ENCODE measurements around the gene NPL.

The NPL gene

DNA sequence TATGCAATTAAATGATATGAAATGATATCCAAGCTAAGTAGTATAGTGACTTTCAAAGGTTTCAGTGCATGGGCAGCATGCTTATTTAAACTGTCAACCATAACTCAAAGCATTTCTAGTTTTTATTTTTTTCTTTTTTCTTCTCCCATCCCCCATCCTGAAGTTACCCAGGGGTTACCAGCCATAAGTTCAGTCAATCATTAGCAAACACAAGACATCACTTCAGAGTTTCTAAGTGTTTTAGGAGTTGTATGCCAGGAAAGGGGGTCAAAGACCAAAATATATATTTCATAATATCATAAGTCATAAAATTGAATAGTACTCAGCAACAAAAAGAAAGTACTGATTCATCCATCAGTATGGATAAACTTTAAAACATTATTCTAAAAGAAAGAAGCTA, 78.3 kb downstream of the NPL start:
- DNase-seq (ENCODE audit: low read depth), result no peak

DNA sequence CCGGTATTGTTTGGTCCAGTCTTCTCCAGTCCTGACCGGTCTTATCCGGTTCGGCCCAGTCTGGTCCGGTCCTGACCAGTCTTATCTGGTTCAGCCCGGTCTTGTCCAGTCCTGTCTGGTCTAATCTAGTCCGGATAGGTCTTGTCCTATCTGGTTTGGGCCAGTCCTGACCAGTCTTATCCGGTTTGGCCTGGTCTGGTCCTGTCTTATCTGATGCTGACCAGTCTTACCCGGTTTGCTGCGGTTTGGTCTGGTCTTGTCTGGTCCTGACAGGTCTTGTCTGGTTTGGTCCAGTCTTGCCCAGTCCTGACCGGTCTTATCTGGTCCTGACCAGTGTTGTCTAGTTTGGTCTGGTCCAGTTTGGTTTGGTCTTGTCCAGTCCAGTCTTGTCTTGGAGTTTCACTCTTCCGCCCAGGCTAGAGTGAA, 79.7 kb downstream of the NPL start:
- no peak for DNase-seq (ENCODE audit: low read depth)

DNA sequence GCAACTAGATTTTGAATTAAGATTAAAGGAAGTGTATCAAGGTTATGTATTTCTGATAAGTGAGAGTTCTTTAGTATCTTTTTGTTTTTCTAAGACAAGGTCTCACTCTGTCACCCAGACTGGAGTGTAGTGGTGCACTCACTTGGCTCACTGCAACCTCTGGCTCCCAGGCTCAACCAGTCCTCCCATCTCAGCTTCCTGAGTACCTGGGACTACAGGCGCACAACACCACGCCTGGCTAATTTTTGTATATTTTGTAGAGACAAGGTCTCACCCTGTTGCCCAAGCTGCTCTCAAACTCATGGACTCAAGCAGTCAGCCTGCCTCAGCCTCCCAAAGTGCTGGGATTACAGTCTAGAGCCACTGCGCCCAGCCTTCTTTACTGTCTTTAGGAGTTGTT, 83.3 kb downstream of the NPL start:
- DNase-seq (ENCODE audit: low read depth), result no peak

DNA sequence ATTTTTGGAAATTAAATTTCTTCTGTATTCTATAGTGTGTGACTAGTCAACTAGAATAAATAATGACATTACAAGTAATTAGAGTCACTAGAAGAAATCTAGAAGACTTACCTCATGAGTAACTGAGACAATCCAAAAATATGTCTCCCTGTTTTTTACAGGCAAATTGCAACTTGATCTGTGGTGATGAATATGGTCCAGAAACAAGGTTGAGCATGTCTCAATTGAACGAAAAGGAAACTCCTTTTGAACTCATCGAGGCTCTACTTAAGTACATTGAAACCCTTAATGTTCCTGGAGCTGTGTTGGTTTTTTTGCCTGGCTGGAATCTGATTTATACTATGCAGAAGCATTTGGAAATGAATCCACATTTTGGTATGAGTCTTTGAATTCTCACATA, 86.3 kb downstream of the NPL start:
- no peak for DNase-seq (ENCODE audit: low read depth)

DNA sequence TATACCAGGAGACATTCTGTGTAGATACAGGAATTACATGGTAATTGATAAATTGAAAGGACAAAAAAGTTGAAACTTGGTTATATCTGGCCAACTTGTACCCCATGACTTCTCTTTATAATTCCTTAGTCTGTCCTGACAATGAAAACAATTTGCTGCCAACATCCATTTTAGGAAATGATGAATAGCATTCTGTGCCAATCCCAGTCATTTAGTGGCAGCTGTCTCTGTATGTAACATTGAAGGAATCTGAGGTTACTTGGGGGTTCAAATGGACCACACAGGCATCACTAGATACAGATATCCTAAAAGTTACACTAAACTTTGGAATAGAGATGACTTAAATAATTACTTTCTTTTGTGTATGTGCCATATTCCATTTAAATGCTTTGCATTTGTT, 87.8 kb downstream of the NPL start:
- DNase-seq (ENCODE audit: low read depth), result no peak

DNA sequence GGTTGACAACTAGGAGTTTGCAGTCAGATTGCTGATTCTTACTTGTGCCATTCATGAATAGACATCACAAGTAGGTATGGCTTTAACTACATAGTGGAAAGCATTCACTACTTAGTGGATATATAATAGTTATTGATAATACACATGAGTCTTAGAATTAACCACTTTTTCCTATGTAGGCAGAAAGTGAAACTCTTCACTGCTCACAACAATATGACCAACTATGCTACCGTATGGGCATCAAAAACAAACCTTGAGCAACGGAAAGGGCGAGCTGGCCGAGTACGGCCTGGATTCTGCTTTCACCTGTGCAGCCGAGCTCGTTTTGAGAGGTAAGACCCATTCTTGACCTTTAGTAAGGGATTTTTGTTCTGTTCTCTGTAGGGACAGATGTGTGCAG, 88.3 kb downstream of the NPL start:
- DNase-seq (ENCODE audit: low read depth), result no peak

Data from activated T-cell treated with anti-CD3 and anti-CD28 coated beads for 1 hour (primary cell).